ENCODE results near the gene GSTM1. TPM values are rescaled to one million over a fixed set of nuclear protein-coding genes. Genes with fewer than 3 reads are reported as not detected.
"Not testable (repeated sequence)": the region's sequence is repeated elsewhere in the genome, so short reads cannot be mapped to it uniquely, and the experiment has no call there.

Gene GSTM1
- total RNA-seq, 1 donor from 2014 or later: not detected

GRCh38 chr1:109658533-109659042, 29.0 kb upstream of the GSTM1 start:
- Mint-ChIP-seq H3K9me3 (ENCODE audit: unreplicated experiment) (no peaks in the 10 kb centered on the region), H3K27me3 (ENCODE audit: low read depth, unreplicated experiment) (peaks cover 34% of the 10 kb centered on the region), H3K27ac (ENCODE audit: unreplicated experiment) (no peak overlapping the region), H3K4me1 (ENCODE audit: low read depth, unreplicated experiment) (peaks cover 11% of the 10 kb centered on the region), H3K36me3 (ENCODE audit: low read depth, unreplicated experiment) (peaks cover 4% of the 10 kb centered on the region), H3K4me3 (ENCODE audit: unreplicated experiment) (no peak overlapping the region)
- H3K9me3 ChIP-seq (ENCODE audit: insufficient read depth, low read depth, low read length): no peaks in the 10 kb centered on the region
- DNase-seq (ENCODE audit: low read depth) (no peak), FAIRE-seq (no peak)
- no peaks in the 10 kb centered on the region for H3K36me3 ChIP-seq (ENCODE audit: insufficient read depth, low read length)
- no peak overlapping the region for H3K4me3 ChIP-seq (ENCODE audit: insufficient read depth, low read depth, low read length)
- TF ChIP-seq, protein P1, sequence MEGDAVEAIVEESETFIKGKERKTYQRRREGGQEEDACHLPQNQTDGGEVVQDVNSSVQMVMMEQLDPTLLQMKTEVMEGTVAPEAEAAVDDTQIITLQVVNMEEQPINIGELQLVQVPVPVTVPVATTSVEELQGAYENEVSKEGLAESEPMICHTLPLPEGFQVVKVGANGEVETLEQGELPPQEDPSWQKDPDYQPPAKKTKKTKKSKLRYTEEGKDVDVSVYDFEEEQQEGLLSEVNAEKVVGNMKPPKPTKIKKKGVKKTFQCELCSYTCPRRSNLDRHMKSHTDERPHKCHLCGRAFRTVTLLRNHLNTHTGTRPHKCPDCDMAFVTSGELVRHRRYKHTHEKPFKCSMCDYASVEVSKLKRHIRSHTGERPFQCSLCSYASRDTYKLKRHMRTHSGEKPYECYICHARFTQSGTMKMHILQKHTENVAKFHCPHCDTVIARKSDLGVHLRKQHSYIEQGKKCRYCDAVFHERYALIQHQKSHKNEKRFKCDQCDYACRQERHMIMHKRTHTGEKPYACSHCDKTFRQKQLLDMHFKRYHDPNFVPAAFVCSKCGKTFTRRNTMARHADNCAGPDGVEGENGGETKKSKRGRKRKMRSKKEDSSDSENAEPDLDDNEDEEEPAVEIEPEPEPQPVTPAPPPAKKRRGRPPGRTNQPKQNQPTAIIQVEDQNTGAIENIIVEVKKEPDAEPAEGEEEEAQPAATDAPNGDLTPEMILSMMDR (IDR thresholded peaks at IDR 0.05; ENCODE audit: insufficient read depth, low read depth, low read length): no peak
- TF ChIP-seq EZH2 (IDR thresholded peaks at IDR 0.05; ENCODE audit: insufficient read depth, low read length): no peak
- H3K4me1 ChIP-seq (ENCODE audit: insufficient read depth, low read length): peaks cover 14% of the 10 kb centered on the region
- H3K27ac ChIP-seq (ENCODE audit: low read depth, low read length): no peak overlapping the region
- H2AFZ ChIP-seq (ENCODE audit: low read depth, low read length): no peak overlapping the region
- H3K27me3 ChIP-seq (ENCODE audit: insufficient read depth, low read length): no peaks in the 10 kb centered on the region
- H3K4me2 ChIP-seq (ENCODE audit: low read length): no peak overlapping the region
- H3K9ac ChIP-seq (ENCODE audit: low read length): no peak overlapping the region
- H3K79me2 ChIP-seq (ENCODE audit: insufficient read depth, low read length): no peaks in the 10 kb centered on the region
- H4K20me1 ChIP-seq (ENCODE audit: insufficient read depth, low read length): no peaks in the 10 kb centered on the region

DNA sequence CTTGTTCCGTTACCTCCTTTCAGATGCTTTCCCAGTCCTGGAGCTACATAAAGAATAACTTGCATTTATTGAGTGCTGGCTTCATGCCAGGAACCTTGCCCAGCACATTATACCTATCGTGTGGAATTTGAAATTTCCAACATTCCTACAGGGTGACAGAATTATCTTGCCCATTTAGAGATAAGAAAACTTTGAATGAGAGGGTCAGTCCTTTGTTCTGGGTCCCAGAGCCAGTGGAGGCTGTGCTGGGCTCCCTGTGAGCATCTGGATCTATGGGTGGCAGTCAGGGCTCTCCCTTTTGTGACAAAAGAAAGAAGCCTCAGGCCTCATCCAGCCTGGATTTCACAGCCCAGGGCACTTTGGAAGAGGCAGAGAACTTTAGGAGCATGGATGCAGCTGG, 28.5 kb upstream of the GSTM1 start:
- FAIRE-seq (no peak), DNase-seq (ENCODE audit: low read depth) (no peak)
- H3K27ac ChIP-seq (ENCODE audit: low read depth, low read length): no peak overlapping the region
- Mint-ChIP-seq H3K27ac (ENCODE audit: unreplicated experiment) (no peak overlapping the region), H3K36me3 (ENCODE audit: low read depth, unreplicated experiment) (peaks cover 4% of the 10 kb centered on the region), H3K27me3 (ENCODE audit: low read depth, unreplicated experiment) (peaks cover 31% of the 10 kb centered on the region), H3K9me3 (ENCODE audit: unreplicated experiment) (no peaks in the 10 kb centered on the region), H3K4me1 (ENCODE audit: low read depth, unreplicated experiment) (peaks cover 11% of the 10 kb centered on the region), H3K4me3 (ENCODE audit: unreplicated experiment) (peak overlapping the region; percentile 34)
- peaks cover 14% of the 10 kb centered on the region for H3K4me1 ChIP-seq (ENCODE audit: insufficient read depth, low read length)
- H4K20me1 ChIP-seq (ENCODE audit: insufficient read depth, low read length): no peaks in the 10 kb centered on the region
- no peaks in the 10 kb centered on the region for H3K9me3 ChIP-seq (ENCODE audit: insufficient read depth, low read depth, low read length)
- H3K4me2 ChIP-seq (ENCODE audit: low read length): no peak overlapping the region
- no peaks in the 10 kb centered on the region for H3K36me3 ChIP-seq (ENCODE audit: insufficient read depth, low read length)
- no peaks in the 10 kb centered on the region for H3K27me3 ChIP-seq (ENCODE audit: insufficient read depth, low read length)
- TF ChIP-seq EZH2 (IDR thresholded peaks at IDR 0.05; ENCODE audit: insufficient read depth, low read length): no peak
- TF ChIP-seq, protein P1 (IDR thresholded peaks at IDR 0.05; ENCODE audit: insufficient read depth, low read depth, low read length): no peak
- no peak overlapping the region for H3K9ac ChIP-seq (ENCODE audit: low read length)
- no peak overlapping the region for H3K4me3 ChIP-seq (ENCODE audit: insufficient read depth, low read depth, low read length)
- no peak overlapping the region for H2AFZ ChIP-seq (ENCODE audit: low read depth, low read length)
- no peaks in the 10 kb centered on the region for H3K79me2 ChIP-seq (ENCODE audit: insufficient read depth, low read length)

DNA sequence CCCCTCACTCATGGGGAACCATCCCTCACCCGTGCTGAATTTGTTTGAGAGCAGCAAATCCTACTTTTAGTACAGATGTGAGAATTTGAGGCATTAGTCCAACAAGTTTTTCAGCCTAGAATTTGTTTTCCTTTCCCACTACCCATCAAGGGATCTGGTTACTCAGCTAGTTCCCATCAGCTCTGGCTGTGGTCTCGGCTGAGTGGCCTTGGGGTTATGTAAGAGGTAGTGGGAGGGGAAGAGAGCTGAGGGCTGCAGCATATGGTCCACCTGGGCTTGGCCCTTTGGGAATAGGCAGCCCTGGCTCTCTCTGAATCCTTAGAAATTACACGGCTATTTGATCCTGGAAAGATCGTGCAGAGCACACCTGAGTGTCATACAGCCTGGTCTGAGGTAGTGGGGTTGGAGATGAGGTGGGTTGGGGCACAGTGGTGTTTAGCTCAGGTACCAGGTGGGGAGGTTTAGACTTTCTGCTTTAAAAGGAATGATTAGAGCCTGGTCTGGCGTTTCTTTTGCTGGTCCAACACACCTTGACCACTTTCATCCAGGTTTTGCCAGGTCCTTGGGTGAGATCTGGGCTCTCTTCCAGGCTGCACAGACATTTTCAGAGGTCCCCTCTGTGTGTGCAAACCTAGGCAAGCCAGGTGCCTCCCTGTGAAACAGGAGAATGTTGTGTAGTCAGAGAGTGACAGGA, 27.5 kb upstream of the GSTM1 start:
- H3K79me2 ChIP-seq (ENCODE audit: insufficient read depth, low read length): no peaks in the 10 kb centered on the region
- Mint-ChIP-seq H3K27me3 (ENCODE audit: low read depth, unreplicated experiment) (peaks cover 25% of the 10 kb centered on the region), H3K4me3 (ENCODE audit: unreplicated experiment) (no peak overlapping the region), H3K36me3 (ENCODE audit: low read depth, unreplicated experiment) (peaks cover 4% of the 10 kb centered on the region), H3K27ac (ENCODE audit: unreplicated experiment) (no peak overlapping the region), H3K4me1 (ENCODE audit: low read depth, unreplicated experiment) (peaks cover 11% of the 10 kb centered on the region), H3K9me3 (ENCODE audit: unreplicated experiment) (no peaks in the 10 kb centered on the region)
- no peaks in the 10 kb centered on the region for H3K9me3 ChIP-seq (ENCODE audit: insufficient read depth, low read depth, low read length)
- no peak overlapping the region for H3K9ac ChIP-seq (ENCODE audit: low read length)
- no peak overlapping the region for H3K4me3 ChIP-seq (ENCODE audit: insufficient read depth, low read depth, low read length)
- no peak for FAIRE-seq
- no peaks in the 10 kb centered on the region for H3K27me3 ChIP-seq (ENCODE audit: insufficient read depth, low read length)
- no peak overlapping the region for H3K27ac ChIP-seq (ENCODE audit: low read depth, low read length)
- TF ChIP-seq, protein P1 (IDR thresholded peaks at IDR 0.05; ENCODE audit: insufficient read depth, low read depth, low read length): no peak
- TF ChIP-seq EZH2 (IDR thresholded peaks at IDR 0.05; ENCODE audit: insufficient read depth, low read length): no peak
- H2AFZ ChIP-seq (ENCODE audit: low read depth, low read length): no peak overlapping the region
- H3K4me1 ChIP-seq (ENCODE audit: insufficient read depth, low read length): peaks cover 14% of the 10 kb centered on the region
- no peaks in the 10 kb centered on the region for H3K36me3 ChIP-seq (ENCODE audit: insufficient read depth, low read length)
- H3K4me2 ChIP-seq (ENCODE audit: low read length): no peak overlapping the region
- H4K20me1 ChIP-seq (ENCODE audit: insufficient read depth, low read length): no peaks in the 10 kb centered on the region
- DNase-seq (ENCODE audit: low read depth): peak; percentile 12

- peaks cover 11% of the 10 kb centered on the region for H3K4me1 ChIP-seq (ENCODE audit: insufficient read depth, low read length)
- not testable (repeated sequence) for H4K20me1 ChIP-seq (ENCODE audit: insufficient read depth, low read length); H3K4me3 Mint-ChIP-seq (ENCODE audit: unreplicated experiment); H3K27ac ChIP-seq (ENCODE audit: low read depth, low read length); H3K27me3 ChIP-seq (ENCODE audit: insufficient read depth, low read length); DNase-seq (ENCODE audit: low read depth); FAIRE-seq; H3K36me3 Mint-ChIP-seq (ENCODE audit: low read depth, unreplicated experiment); H2AFZ ChIP-seq (ENCODE audit: low read depth, low read length); H3K4me3 ChIP-seq (ENCODE audit: insufficient read depth, low read depth, low read length); H3K27ac Mint-ChIP-seq (ENCODE audit: unreplicated experiment); H3K79me2 ChIP-seq (ENCODE audit: insufficient read depth, low read length); H3K36me3 ChIP-seq (ENCODE audit: insufficient read depth, low read length); H3K9me3 Mint-ChIP-seq (ENCODE audit: unreplicated experiment); H3K9me3 ChIP-seq (ENCODE audit: insufficient read depth, low read depth, low read length); H3K4me2 ChIP-seq (ENCODE audit: low read length); H3K9ac ChIP-seq (ENCODE audit: low read length)
- H3K4me1 Mint-ChIP-seq (ENCODE audit: low read depth, unreplicated experiment): peaks cover 11% of the 10 kb centered on the region
- peaks cover 23% of the 10 kb centered on the region for H3K27me3 Mint-ChIP-seq (ENCODE audit: low read depth, unreplicated experiment)
These were observed 27.0 kb upstream of the GSTM1 start for GRCh38 chr1:109660691-109661026.

Measured in astrocyte (in vitro differentiated cells and primary cell).